Stimulated activated CD8-positive, alpha-beta memory T cell treated with anti-CD3 and anti-CD28 coated beads, Interleukin-7, amount 100 ng/mL, for 1 hour (primary cell): ENCODE data around the gene C19orf67.

Source experiments
- DNase-seq, 2 donors: peaks; one replicate each; pipeline ENCODE4 v3.0.0-alpha.2; 2020; ENCODE audit warnings: low read depth in 2 of 2

C19orf67 gene

GRCh38 chr19:14085309-14085995, at the start of gene C19orf67:
Gene C19orf67, minus strand, starts transcription at chr19:14085783. Its CDS starts 156 bp downstream, at chr19:14085627.
- no peak for DNase-seq

GRCh38 chr19:14135355-14135754, 49.8 kb upstream of the C19orf67 start:
- DNase-seq: no peak

GRCh38 chr19:14127929-14128509, 42.4 kb upstream of the C19orf67 start:
- DNase-seq: no peak

DNA sequence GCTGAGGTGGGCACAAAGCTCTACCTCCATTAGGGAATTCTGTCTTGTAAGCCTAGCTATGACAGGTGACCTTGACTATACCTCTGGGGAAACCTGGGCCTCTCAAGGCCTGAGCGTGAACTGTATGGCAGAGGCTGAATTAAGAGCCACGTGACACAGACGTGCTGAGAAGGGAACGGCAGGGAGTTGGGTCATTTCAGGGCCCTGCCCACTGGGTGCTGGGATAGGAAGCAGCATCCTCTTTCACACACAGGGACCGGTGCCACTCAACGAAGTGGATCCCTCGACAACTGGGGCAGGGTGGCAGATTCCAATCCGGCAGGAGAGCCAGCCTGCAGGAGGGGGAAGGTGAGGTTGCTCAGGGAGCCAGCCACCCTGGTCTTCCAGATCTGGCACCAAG, 41.6 kb upstream of the C19orf67 start:
- DNase-seq: no peak

DNA sequence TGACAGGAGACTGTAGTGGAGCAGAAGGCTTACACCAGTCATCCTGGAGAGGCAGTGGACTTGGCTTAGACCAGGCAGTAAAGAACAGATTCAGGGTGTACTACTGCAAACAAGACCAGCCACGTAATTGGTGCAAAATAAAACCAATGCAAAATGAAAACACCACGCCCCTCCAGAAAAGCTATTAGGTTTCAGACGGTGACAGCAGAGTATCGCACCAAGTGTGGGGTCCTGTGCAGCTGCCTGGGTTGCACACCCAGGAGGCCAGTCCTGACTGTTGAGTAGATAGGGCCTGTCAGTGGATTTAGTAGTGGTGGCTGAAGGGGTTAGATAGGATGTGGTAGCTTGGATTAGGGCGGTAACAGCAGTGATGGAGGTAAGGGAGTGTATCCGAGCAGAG, 37.3 kb upstream of the C19orf67 start:
- no peak for DNase-seq

GRCh38 chr19:14120497-14120780, 34.9 kb upstream of the C19orf67 start:
- DNase-seq: no peak

- DNase-seq: no peak
These were observed 34.3 kb upstream of the C19orf67 start for GRCh38 chr19:14119644-14120496.

GRCh38 chr19:14119146-14119545, 33.6 kb upstream of the C19orf67 start:
- no peak for DNase-seq

DNA sequence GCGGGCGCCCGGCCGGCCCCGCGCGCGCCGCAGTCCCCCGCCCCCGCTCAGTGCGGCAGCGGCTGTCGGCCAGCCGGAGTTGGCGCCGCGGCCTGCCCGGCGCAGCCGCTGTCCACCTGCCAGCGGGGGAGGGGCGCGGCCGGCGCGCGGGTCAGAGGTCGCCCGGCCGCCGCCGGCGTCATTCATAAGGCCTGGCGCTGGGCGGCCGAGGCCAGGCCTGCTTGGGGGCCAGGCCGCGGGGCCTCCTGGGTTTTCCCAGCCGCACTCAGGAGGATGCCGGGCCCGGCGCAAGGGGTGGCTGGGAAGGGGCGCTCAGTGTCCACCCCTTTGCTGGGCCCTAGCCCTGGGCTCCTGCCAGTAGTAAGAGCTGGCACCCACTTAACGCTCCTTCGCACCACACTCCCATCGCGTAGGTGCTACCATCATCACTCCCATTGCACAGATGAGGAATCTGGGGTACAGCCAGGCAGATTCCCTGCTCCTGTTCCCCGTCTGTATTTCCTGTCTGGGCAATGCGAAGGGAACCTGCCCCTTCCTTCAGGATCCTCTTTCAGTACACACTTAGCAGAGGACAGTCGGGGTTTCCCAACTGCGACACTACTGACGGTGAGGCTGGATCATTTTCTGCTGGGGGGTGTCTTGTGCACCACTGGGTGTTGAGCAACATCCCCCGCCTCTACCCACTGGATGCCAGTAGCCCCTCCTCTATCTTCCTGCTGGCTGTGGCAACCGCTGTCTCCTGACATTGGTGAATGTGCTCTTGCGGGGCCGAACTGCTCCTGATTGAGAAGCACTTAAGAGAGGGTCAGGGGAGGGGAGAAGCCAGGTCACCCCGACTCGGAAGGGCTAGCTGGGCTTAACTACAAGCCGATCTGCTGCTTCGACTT, 32.8 kb upstream of the C19orf67 start:
- DNase-seq: no peak

- DNase-seq: peak; percentile 94 to 95
These were observed 32.1 kb upstream of the C19orf67 start, which contains the start of gene PRKACA for GRCh38 chr19:14117668-14118164. Gene PRKACA, minus strand, starts transcription at chr19:14117762. Its CDS starts 215 bp downstream, at chr19:14117547.

DNA sequence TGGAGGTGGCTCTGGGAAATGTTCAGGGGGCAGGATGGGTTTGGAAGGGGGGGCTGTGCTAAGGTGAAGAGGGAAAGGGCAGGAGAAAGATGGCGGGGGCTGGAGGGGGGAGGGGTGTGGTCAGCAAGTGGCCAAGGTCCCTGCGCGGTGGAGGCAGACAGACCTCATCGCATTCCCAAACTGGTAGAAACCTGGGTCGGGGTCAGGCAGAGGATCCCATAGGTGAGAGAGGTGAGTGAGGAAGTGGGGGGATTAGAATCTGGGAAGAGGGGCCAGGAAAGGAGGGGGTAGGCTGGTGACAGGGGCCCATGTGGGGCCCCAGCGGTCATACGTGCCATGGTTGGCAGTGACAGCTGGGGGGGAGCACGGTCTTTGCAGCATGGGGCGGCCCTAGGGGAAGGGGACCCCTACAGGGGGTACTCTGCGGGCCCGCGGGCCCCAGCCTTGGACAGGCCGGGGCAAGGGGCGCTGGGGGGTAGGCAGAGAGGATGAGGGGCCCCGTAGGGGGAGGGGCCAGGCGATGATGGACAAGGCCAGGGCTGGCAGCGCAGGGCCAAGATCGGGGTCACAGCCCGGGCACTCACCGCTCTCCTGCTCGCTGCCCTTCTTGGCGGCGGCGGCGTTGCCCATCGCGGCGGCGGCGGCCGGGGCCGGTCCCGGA, 31.5 kb upstream of the C19orf67 start:
- DNase-seq: no peak

GRCh38 chr19:14116525-14116917, 30.9 kb upstream of the C19orf67 start:
- no peak for DNase-seq

- DNase-seq: no peak
These were observed 30.2 kb upstream of the C19orf67 start for GRCh38 chr19:14115756-14116155.

GRCh38 chr19:14114854-14115253, 29.3 kb upstream of the C19orf67 start:
- peak in 1 of 2 donors; percentile 22 for DNase-seq

GRCh38 chr19:14114439-14114838, 28.9 kb upstream of the C19orf67 start:
- no peak for DNase-seq

GRCh38 chr19:14113762-14114414, 28.3 kb upstream of the C19orf67 start:
- no peak for DNase-seq

DNA sequence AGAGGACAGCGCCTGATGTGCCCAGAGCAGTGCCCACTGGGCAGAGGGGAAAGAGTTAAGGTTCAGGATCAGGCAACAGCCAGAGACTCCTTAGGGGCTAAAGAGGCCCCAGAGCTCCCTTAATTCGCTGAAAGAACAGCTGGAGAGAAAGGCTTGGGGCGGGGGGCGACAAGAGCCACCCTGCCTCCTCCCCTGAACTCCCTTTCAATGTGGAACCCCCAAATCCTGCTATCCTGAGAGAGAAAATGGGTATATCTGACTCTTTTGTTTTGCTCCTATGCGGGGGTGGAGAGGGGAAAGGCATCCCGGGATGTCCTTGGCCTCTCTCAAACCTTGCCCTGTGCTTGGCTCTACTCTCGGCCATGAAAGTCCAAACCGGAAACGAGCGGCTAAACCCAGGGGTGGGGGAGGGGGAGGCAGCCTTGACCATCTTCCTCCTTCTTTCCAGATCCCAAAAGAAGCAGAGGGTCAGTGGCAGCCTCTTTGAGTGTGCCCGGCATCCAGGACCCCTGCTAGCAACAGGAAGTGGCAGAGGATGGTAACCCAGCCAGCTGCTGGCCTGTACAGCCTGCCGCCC, 27.3 kb upstream of the C19orf67 start:
- DNase-seq: no peak

DNA sequence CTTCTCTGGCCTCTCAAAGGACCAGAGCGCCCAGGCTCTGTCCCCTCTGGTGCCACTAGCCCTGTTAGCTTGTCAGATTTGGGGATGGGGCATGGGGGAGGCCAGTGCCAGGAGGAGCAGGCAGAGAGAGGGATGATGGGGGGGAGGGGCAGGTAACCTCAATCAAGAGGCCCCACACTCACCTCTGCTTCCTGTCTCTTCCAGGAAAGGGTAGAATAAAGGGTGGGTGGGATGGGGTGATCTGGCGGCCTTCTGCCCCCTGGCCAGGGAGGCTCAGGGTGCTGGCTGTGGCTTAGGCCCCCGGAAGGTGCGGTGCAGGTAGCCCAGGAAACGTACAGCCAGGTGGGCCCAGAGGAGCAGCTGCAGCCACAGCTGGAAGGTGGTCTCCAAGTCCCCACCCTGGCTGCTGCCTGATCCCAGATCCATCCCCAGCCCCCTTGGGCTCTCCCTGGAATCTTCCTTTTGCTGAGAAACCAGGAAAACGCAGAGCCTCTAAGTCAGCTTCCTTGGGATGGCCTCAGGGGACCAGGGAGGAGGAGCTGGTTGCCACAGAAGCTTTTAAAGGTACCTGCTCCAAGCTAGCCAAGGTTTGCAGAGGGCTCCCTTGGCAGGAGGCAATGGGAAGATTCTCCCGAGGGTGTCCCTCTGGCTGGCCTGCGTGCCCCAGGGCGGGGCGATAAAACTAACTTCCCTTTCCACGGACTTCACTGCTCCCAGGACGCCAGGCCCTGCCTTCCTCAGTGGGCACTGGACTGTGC, 26.6 kb upstream of the C19orf67 start:
- no peak for DNase-seq

DNA sequence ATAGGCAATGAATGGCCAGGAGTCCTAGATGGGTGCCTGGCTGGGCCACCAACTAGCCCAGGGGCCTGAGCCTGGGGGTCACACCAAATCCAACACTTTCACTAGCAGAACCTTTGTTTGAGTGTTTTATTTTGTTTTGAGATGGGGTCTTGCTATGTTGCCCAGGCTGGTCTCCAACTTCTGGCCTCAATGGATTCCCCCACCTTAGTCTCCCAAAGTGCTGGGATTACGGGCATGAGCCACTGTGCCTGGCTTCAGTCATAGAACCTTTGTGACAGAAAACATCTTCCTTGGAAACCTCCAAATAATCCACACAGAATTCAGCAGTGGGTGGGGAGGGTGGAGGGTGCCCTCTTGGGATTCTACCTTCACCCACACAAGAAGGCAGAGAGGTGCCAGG, 25.9 kb upstream of the C19orf67 start:
- no peak for DNase-seq
